Skin of body (tissue), 2 donors: ENCODE measurements around the gene ASCC2. TPM values are rescaled to one million over a fixed set of nuclear protein-coding genes. Genes with fewer than 3 reads are reported as not detected.
"Not testable (repeated sequence)": the region's sequence is repeated elsewhere in the genome, so short reads cannot be mapped to it uniquely, and the experiment has no call there.

Source experiments
- DNase-seq: peaks from one replicate; lab custom pipeline; 2025; lab: John Stamatoyannopoulos, UW
- total RNA-seq: library from RNA; depleted of rRNA; stranded (reverse); fragments of >200 nt; gene quantifications from one replicate; pipeline ENCODE4 v1.2.3, GENCODE V29; 2014

The ASCC2 gene
- total RNA-seq, 1 donor from 2014 or later: 30.6 TPM

DNA sequence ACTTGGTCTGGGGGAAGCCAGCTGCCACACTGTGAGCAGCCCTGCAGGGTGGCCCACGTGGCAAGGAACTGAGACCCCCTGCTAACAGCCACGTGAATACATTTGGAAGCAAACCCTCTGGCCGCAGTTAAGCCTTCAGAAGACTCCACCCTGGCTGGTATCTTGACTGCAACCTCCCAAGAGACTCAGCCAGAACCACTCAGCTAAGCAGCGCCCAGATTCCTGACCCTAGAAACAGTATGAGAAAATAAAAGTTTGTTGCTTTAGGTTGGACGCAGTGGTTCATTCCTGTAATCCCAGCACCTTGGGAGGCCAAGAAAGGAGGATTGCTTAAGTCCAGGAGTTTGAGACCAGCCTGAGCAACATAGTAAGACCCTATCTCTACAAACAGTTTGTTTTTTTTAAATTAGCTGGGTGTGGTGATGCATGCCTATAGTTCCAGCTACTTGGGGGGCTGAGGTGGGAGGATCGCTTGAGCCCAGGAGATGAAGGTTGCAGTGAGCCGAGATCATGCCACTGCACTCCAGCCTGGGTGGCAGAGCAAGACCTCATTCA lies 79.9 kb downstream of the ASCC2 start:
- DNase-seq: no peak

DNA sequence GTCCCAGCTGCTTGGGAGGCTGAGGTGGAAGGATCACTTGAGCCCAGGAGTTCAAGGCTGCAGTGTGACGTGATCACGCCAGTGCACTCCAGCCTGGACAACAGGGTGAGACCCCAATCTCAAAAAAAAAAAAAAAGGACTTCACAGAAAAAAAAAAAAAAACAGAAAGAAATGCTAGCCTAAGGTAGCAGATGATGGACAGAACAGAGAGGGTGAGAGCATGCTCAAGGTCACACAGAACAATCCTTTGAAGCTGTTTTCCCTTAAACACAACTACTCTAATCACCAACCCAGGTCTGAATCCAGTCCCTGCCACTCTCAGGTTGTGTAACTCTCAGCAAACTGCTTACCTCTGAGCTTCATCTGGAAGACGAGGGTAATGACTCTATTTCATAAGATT lies 81.0 kb downstream of the ASCC2 start:
- DNase-seq: no peak

DNA sequence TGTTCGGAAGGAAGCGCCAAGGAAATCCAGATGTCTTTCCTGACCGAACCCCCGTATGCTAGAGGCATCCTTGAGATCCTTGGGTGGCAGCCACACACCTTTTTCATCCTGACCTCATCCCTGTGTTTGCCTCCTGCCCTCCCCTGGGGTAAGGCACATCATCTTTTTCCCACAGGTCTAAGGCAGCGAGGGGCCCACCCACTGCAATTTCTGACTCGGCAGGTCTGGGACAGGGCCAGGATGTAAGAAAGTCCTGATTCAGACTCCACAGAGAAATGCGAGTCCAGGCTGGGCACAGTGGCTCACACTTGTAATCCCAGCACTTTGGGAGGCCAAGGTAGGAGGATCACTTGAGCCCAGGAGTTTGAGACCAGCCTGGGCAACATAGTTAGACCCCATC lies 81.7 kb downstream of the ASCC2 start:
- no peak for DNase-seq

DNA sequence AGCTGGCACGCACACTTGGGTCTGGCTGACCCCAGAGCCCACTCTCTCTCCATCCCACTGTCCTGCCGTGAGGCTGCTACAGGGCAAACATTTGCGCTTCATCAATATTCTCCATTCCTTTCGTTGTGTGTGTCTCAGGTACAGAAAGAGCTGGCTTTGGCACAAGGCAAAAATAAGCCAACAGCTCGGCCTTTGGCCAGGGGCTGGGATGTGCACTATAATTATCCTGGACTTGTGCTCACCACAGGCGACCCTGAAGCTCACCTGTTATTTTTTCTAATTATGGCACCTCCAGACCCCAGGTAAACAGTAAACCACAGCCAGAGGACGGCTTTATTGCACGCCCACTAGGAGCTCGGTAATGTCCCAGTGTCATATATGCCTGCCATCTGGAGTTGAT lies 82.2 kb downstream of the ASCC2 start:
- DNase-seq: no peak

DNA sequence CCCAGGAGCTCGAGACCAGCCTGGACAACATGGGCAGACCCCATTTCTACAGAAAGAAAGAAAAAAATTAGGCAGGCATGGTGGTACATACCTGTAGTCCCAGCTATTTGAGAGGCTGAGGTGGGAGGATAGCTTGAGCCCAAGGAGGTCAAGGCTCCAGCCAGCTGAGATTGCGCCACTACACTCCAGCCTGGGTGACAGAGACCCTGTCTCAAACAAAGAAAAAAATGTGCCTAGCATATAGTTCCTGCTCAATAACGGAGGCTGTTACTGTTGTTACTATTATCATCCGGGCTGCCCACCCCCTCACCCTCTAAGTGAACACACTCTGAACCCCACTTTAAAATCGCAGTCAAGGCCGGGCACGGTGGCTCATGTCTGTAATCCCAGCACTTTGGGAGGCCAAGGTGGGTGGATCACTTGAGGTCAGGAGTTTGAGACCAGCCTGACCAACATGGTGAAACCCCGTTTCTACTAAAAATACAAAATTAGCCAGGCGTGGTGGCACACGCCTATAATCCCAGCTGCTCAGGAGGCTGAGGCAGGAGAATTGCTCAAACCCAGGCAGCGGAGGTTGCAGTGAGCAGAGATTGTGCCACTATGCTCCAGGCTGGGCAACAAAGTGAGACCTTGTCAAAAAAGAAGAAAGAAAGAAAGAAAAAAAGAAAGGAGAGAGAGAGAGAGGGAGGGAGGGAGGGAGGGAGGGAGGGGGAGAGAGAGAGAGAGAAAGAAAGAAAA lies 83.2 kb downstream of the ASCC2 start:
- DNase-seq: not testable (repeated sequence)

DNA sequence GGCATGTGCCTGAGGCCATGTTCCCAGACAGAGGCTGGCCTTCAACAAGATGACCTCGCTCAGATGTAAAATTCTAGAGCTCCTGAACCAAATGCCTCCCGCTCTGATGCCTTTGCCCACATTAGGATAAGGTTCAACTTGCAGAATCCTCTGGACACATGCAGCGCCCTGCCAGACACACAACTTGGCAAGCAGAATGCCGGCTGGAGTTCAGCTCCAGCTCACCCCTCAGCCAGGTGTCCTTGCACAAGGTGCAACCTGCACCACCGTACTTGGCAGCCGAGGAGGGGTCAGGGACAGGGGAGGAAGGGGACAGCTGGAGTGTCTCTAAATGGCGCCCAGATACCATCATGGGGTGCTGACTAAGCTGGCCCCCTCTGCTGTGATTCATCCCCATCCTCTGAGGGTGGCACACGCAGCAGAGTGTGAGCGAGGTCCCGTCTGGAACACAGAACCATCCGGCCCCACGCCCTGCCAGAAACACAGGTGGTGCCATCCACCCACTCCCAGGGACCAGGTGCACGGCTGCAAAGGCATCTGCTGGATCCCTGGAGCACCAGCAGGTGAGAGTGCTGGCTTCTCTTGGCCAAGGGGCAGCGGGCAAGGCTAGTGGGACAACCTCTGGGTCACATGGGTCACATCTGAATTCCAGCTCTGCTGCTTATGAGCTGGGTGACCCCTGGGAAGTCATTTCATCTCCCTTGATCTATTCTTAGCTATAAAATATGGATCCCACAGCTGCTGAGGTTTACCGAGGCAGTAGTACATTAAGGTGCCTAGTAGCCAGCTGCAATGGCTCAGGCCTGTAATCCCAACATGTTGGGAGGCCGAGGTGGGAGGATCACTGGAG lies 84.0 kb downstream of the ASCC2 start:
- no peak for DNase-seq

DNA sequence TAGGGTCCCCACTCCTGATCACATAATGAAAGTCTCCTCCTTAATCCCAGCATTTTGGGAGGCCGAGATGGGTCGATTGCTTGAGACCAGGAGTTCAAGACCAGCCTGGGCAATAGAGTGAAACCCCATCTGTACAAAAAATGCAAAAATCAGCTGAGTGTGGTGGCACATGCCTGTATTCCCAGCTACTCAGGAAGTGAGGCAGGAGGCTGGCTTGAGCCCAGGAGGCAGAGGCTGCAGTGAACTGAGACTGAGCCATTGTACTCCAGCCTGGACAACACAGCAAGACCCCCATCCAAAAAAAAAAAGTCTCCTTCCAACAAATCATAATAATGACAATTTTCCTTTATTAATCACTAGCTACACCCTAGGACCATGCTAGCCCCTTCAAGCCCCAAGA lies 86.4 kb downstream of the ASCC2 start:
- no peak for DNase-seq

DNA sequence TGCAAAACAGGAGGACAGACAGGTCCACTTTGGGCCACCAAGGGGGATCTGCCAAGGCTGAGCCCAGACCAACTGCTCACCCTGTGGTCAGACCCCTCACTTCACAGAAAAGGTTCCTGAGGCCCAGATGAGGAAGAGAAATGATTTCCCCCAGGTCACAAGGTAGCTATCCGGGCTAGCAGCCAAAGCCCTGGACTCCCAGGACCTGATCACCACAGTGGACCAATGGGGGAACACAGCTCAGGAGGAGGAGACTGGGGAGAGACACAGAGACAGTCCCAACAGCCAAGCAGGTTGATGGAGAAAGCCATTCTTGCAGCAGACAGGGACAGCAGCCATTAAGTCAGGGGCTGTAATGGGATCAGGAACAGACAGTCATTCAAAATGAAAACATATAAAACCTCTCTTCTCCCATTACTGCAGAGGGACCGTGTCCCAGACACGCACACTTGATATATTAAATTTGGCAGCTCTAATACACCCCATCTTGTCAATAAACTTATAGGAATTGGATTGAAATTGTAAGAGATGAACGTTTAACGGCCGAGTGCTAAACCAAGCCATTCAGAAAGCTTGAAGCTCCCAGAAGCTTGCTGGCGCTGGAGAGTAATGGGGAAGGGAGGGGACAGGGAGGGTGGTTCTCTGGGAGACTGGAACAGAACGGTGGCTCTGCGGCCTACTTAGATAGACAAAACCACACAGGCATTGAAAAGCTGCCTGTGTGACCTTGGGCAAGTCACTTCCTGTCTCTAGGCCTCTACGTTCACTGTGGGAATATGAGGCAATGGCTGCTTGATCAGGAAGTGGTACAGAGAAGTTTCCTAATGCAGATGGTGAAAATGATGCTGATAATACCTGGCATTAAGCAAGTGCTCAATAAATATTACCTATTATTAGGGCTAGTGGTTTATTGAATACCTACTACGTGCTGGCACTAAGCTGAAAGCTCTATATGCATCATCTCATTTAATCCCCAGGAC lies 87.2 kb downstream of the ASCC2 start:
- DNase-seq: no peak

DNA sequence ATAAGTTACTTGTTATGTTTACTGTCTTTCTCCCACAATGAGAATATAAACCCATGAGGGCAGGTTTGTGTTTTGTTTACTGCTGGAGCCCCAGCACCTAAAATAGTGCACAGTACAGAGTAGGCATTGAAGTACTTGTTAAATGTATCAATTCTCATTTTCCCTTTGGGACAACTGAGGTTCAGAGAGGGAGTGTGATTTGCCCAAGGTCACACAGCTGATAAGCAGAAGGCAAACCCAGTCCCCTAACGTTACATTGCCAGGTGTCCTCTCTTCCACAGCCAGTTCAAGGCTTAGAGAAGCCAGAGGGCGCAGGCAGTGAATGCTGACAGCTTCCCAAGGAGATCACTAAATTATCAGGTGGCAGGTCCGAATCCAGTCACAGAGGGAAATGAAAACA lies 88.0 kb downstream of the ASCC2 start:
- no peak for DNase-seq

DNA sequence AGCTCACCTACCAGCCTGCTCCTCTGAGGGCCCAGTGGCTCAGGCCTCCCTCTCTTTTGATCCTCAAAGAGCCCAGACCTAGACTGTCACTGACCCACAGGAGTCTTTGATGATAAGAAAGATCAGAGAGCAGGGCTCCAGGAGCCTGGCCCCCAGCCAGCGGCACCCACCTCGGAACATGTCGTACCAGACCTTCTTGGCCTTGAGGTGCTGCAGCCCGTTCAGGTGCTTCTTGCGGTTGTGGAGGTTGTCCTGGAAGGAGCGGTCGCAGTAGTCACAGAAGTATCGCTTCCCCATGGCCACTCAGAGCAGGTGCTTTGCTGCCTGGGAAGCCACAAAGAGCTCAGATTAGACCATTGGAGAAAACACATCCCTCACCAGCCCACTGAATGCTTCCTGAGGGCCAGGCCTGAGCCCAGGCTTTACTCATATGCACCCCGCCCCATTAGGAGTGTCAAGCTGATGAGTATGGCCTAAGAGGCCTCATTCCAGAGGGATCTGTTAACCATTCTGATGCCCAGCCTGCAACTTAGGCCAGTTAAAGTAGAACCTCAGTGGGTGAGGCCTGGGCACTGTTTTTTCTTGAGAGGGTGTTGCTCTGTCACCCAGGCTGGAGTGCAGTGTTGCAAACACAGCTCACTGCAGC lies 89.7 kb downstream of the ASCC2 start:
- DNase-seq: no peak

DNA sequence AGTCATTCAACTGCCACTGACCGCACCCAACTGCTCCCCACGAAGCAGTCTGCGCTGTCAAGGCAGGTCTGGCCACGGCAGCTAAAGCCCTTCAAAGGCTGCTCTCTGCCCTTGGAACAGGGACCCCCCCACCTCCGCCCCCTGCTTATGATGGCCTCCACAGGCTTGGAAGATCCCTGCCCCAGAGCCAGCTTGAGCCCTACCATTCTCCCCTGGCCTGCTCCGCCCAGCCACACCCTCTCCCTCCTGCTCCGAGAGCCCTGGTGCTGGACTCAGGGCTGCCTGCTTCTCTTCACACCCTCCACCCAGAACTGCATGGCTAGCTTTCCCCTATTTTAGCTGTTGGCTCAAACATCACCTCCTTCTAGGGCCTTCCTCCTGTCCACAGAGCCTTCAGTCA lies 90.2 kb downstream of the ASCC2 start:
- no peak for DNase-seq

DNA sequence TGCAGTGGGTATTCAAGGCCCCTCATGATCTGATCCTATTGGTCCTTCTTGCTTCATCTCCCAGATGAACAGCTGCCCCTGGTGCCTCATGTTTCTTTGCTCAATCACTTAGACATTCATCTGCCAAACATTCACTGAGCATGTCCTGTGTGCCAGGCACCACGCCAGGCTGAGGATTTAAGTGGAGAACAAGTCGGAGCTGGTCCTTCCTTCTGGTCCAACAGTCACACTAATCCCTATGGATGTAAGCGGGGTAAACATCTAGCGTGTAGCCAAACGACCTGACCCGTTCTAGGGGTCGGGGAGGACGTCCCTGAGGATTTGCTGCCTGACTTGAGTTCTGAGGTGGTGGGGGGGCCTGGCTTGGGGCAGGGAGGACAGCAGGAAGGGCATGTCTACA lies 93.2 kb downstream of the ASCC2 start:
- peak; percentile 18 for DNase-seq

DNA sequence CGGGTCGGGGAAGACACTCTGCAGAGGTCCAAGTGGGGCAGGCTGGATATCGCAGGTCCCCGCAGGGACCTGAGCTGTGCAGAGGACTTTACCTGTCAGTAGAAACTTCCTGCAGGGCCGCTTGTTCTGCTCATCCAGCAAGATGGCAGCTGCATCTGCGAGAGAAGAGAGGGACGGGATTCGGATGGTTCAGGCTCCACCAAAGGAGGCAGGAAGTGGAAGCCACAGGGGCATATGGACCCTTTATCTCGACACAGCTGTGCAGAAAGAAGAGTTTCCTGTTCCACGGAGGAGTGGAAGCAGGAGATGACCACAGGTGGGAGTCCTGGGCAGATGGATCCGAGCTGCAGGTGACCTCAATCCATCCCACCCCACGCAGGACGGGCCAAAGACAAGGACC lies 95.7 kb downstream of the ASCC2 start:
- DNase-seq: no peak

DNA sequence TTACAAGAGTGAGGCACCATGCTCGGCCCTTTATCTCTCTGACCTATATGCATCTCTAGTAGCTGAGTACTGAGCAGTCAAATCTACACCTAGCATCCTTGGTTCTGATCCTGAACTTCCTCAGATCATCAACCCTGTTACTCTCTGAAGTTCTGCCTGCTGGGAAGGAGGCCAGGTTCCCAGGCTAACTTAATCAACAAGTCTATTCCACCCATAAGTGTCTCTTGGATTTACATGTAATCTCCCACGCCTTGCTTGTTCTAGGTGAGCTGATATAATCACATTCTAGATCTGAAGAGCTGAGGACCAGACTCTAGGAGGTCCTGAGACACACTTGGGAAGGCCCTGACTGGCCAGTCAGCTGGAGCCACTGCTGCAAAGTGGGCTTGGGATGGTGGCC lies 96.1 kb downstream of the ASCC2 start:
- DNase-seq: no peak

DNA sequence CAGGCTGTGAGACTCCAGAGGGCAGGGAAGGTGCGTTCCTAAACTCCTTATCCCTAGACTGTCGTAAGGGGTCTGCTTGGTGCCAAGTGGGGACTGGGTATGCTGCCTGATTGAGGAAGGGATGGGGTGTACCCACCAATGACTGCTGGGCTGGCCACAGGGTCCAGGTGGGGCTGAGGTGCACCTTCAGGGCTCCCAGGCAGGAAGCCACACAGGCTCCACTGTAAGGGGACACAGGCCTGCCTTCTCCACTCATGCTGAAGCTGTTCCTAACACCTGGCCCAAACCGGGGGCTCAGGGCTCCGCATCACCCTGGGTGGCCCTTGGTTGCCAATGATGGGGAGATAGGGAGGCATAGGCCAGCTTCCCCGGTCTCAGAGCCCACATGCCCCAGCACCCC lies 97.9 kb downstream of the ASCC2 start:
- DNase-seq: no peak

DNA sequence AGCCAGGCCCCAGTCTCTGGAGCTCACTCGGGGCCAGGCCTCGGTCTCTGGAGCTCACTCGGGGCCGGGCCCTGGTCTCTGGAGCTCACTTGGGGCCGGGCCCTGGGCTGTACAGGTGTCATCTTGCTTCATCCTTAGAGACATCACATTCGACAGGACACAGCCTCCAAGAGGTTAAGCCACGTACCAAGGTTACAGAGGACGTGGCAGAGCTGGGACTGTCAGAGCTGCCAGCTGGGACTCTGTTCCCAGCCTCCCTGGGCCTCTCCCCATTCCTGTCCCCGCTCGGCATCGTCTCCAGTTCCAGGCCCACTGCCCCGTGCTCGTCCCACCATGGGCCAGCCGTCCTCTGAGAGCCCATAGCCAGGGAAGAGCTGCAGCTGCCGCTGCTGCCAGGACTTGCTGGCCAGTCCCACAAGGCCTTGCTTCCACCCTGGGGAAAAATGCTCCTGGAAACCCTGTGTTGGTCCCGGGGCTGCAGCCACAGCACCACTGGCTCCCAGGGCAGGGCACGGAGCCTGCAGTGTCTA lies 98.7 kb downstream of the ASCC2 start:
- no peak for DNase-seq
